Measurements from ENCODE around the gene ARPC1A. TPM values are rescaled to one million over a fixed set of nuclear protein-coding genes. Genes with fewer than 3 reads are reported as not detected.
"Not testable (repeated sequence)": the region's sequence is repeated elsewhere in the genome, so short reads cannot be mapped to it uniquely, and the experiment has no call there.

The ARPC1A gene
- total and polyA plus RNA-seq, 2 experiments from 2014 or later, result 209 to 294 TPM

GRCh38 chr7:99352247-99352646 is 26.5 kb downstream of the ARPC1A start:
- no peak overlapping the region for H3K9ac ChIP-seq
- peaks cover 60% of the 10 kb centered on the region for H3K36me3 ChIP-seq (ENCODE audit: low read depth)
- no peaks in the 10 kb centered on the region for H4K20me1 ChIP-seq (ENCODE audit: insufficient read depth)
- no peak overlapping the region for H2AFZ ChIP-seq
- H3K4me1 ChIP-seq (ENCODE audit: insufficient read depth), result no peaks in the 10 kb centered on the region
- H3F3A ChIP-seq (ENCODE audit: insufficient read depth), result no peaks in the 10 kb centered on the region
- TF ChIP-seq EZH2phosphoT487 (IDR thresholded peaks at IDR 0.05; ENCODE audit: insufficient read depth, low read depth) (no peak), EZH2 (IDR thresholded peaks at IDR 0.05; ENCODE audit: insufficient read depth, poor library complexity, severe bottlenecking) (no peak)
- in situ Hi-C loops (cut with MboI), result no loop called here
- no peaks in the 10 kb centered on the region for H3K27me3 ChIP-seq (replicated peaks; ENCODE audit: insufficient read depth)
- no peaks in the 10 kb centered on the region for H3K9me3 ChIP-seq (ENCODE audit: low read depth)
- WGBS, 2 experiments (ENCODE audit: low coverage in 1 of 2, low lambda C conversion rate in 2 of 2, missing lambda C conversion rate in 2 of 2), result 73 to 90% methylated on average over 5 of the region's 5 CpGs
- no peak for DNase-seq
- H3K4me2 ChIP-seq (ENCODE audit: unreplicated experiment), result no peak overlapping the region
- peaks cover 50% of the 10 kb centered on the region for H3K79me2 ChIP-seq (ENCODE audit: insufficient read depth)
- H3K4me3 ChIP-seq, result no peak overlapping the region
- no peaks in the 10 kb centered on the region for H3K9me2 ChIP-seq (ENCODE audit: insufficient read depth)
- no peak overlapping the region for H3K27ac ChIP-seq

- no peaks in the 10 kb centered on the region for H4K20me1 ChIP-seq (ENCODE audit: insufficient read depth)
- TF ChIP-seq EZH2 (IDR thresholded peaks at IDR 0.05; ENCODE audit: insufficient read depth, poor library complexity, severe bottlenecking) (no peak), EZH2phosphoT487 (IDR thresholded peaks at IDR 0.05; ENCODE audit: insufficient read depth, low read depth) (no peak)
- peaks cover 30% of the 10 kb centered on the region for H3K79me2 ChIP-seq (ENCODE audit: insufficient read depth)
- H3K4me1 ChIP-seq (ENCODE audit: insufficient read depth), result no peaks in the 10 kb centered on the region
- H3K4me3 ChIP-seq, result no peak overlapping the region
- no peak overlapping the region for H3K4me2 ChIP-seq (ENCODE audit: unreplicated experiment)
- in situ Hi-C loops (cut with MboI), result no loop called here
- H3K36me3 ChIP-seq (ENCODE audit: low read depth), result peaks cover 43% of the 10 kb centered on the region
- H3K27me3 ChIP-seq (replicated peaks; ENCODE audit: insufficient read depth), result no peaks in the 10 kb centered on the region
- DNase-seq, result no peak
- H3K9me3 ChIP-seq (ENCODE audit: low read depth), result no peaks in the 10 kb centered on the region
- no peak overlapping the region for H3K27ac ChIP-seq
- H3K9me2 ChIP-seq (ENCODE audit: insufficient read depth), result no peaks in the 10 kb centered on the region
- H2AFZ ChIP-seq, result no peak overlapping the region
- no peak overlapping the region for H3K9ac ChIP-seq
- 91 to 94% methylated on average over 7 of the region's 7 CpGs for WGBS, 2 experiments (ENCODE audit: low coverage in 1 of 2, low lambda C conversion rate in 2 of 2, missing lambda C conversion rate in 2 of 2)
- H3F3A ChIP-seq (ENCODE audit: insufficient read depth), result peaks cover 6% of the 10 kb centered on the region
Observed at GRCh38 chr7:99355098-99355497, 29.4 kb downstream of the ARPC1A start.

- no peak overlapping the region for H3K4me3 ChIP-seq
- no peaks in the 10 kb centered on the region for H3K9me3 ChIP-seq (ENCODE audit: low read depth)
- no peak overlapping the region for H2AFZ ChIP-seq
- in situ Hi-C loops (cut with MboI), result no loop called here
- peaks cover 7% of the 10 kb centered on the region for H3K79me2 ChIP-seq (ENCODE audit: insufficient read depth)
- no peaks in the 10 kb centered on the region for H3K9me2 ChIP-seq (ENCODE audit: insufficient read depth)
- H3F3A ChIP-seq (ENCODE audit: insufficient read depth), result peaks cover 30% of the 10 kb centered on the region
- TF ChIP-seq EZH2phosphoT487 (IDR thresholded peaks at IDR 0.05; ENCODE audit: insufficient read depth, low read depth) (no peak), EZH2 (IDR thresholded peaks at IDR 0.05; ENCODE audit: insufficient read depth, poor library complexity, severe bottlenecking) (no peak)
- H3K36me3 ChIP-seq (ENCODE audit: low read depth), result peaks cover 37% of the 10 kb centered on the region
- H3K27me3 ChIP-seq (replicated peaks; ENCODE audit: insufficient read depth), result no peaks in the 10 kb centered on the region
- no peak overlapping the region for H3K27ac ChIP-seq
- DNase-seq, result no peak
- 89% methylated on average over 16 of the region's 16 CpGs for WGBS, 2 experiments (ENCODE audit: low coverage in 1 of 2, low lambda C conversion rate in 2 of 2, missing lambda C conversion rate in 2 of 2)
- H3K4me1 ChIP-seq (ENCODE audit: insufficient read depth), result 0 out of 2 replicates have a peak, but pooled peaks cover under 1% of the 10 kb centered on the region
- H4K20me1 ChIP-seq (ENCODE audit: insufficient read depth), result no peaks in the 10 kb centered on the region
- H3K4me2 ChIP-seq (ENCODE audit: unreplicated experiment), result no peak overlapping the region
- no peak overlapping the region for H3K9ac ChIP-seq
Observed at GRCh38 chr7:99357701-99358490, 32.2 kb downstream of the ARPC1A start.

GRCh38 chr7:99358521-99358920 is 32.8 kb downstream of the ARPC1A start:
- DNase-seq; H3K27ac ChIP-seq; H2AFZ ChIP-seq; H3K79me2 ChIP-seq (ENCODE audit: insufficient read depth); H4K20me1 ChIP-seq (ENCODE audit: insufficient read depth); H3K9me2 ChIP-seq (ENCODE audit: insufficient read depth); H3K4me3 ChIP-seq; H3K9me3 ChIP-seq (ENCODE audit: low read depth); H3K9ac ChIP-seq; H3K4me1 ChIP-seq (ENCODE audit: insufficient read depth); H3K4me2 ChIP-seq (ENCODE audit: unreplicated experiment); in situ Hi-C loops (cut with MboI); H3K27me3 ChIP-seq (replicated peaks; ENCODE audit: insufficient read depth): not testable (repeated sequence)
- H3K36me3 ChIP-seq (ENCODE audit: low read depth), result peaks cover 38% of the 10 kb centered on the region
- H3F3A ChIP-seq (ENCODE audit: insufficient read depth), result peaks cover 36% of the 10 kb centered on the region
- WGBS, 2 experiments (ENCODE audit: low coverage in 1 of 2, low lambda C conversion rate in 2 of 2, missing lambda C conversion rate in 2 of 2), result 97 to 99% methylated on average over 14 to 15 of the region's 15 CpGs
